ENCODE data around the gene PRND.

- TF ChIP-seq CTCF (IDR thresholded peaks at IDR 0.05; ENCODE audit: low read depth, low read length) (no peak), EZH2phosphoT487 (IDR thresholded peaks at IDR 0.05; ENCODE audit: low read depth) (no peak)
These were observed 6.9 kb upstream of the PRND start for GRCh38 chr20:4714818-4715217.
